Sigmoid colon (tissue), 3 donors: ENCODE results near the gene NOP16.

Experiments used
- POLR2A ChIP-seq, 2 donors: fragments of 450-650 bp; IDR thresholded peaks; one replicate each; pipeline ENCODE4 v1.6.1; 2016; ENCODE audit warnings: antibody characterized with exemption in 2 of 2, mild to moderate bottlenecking in 2 of 2, moderate library complexity in 2 of 2
- TF ChIP-seq, protein P1 (sequence below), 4 experiments: fragments of 450-650 bp in 3 of 4; fragments of 200-600 bp in 1 of 4; IDR thresholded peaks; one replicate each; pipeline ENCODE4 v1.5.1; 2016 to 2019; ENCODE audit warnings: antibody characterized with exemption in 4 of 4, mild to moderate bottlenecking in 3 of 4, moderate library complexity in 2 of 4

DNA sequence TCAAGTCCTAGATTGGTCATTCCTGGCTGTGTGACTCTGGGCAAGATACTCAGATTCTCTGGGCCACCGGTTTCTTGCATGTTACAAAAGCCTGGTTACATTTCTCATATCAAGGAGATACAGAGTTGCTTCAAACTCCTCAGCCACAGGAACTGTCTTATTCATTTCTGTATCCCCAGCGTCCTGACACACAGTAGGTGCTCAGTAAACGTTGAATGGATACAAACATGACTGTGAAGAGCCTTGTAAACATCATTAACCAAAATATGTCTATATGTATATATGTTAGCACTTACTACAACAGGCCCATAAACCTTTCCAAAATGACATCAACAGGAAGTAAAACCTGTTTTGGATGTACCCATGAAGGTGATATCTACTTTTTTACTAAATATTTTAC, 26.3 kb upstream of the NOP16 start:
- TF ChIP-seq, protein P1, sequence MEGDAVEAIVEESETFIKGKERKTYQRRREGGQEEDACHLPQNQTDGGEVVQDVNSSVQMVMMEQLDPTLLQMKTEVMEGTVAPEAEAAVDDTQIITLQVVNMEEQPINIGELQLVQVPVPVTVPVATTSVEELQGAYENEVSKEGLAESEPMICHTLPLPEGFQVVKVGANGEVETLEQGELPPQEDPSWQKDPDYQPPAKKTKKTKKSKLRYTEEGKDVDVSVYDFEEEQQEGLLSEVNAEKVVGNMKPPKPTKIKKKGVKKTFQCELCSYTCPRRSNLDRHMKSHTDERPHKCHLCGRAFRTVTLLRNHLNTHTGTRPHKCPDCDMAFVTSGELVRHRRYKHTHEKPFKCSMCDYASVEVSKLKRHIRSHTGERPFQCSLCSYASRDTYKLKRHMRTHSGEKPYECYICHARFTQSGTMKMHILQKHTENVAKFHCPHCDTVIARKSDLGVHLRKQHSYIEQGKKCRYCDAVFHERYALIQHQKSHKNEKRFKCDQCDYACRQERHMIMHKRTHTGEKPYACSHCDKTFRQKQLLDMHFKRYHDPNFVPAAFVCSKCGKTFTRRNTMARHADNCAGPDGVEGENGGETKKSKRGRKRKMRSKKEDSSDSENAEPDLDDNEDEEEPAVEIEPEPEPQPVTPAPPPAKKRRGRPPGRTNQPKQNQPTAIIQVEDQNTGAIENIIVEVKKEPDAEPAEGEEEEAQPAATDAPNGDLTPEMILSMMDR (IDR thresholded peaks at IDR 0.05): no peak
- no peak for TF ChIP-seq POLR2A (IDR thresholded peaks at IDR 0.05)
